T-helper 2 cell treated with Interferon-gamma antibody and Interleukin-4, amounts not matched to agents 5 μg/mL and 100 μg/mL, for 36 hours (primary cell): ENCODE data around the gene DOCK4.

ENCODE experiments used
- DNase-seq: peaks from one replicate; pipeline ENCODE4 v3.0.0; 2021; ENCODE audit warnings: low spot score
- H3K27ac Mint-ChIP-seq: one replicate; pipeline ENCODE4 v1.8.0; 2021; ENCODE audit warnings: mild to moderate bottlenecking, mixed read lengths
- H3K27me3 Mint-ChIP-seq: one replicate; pipeline ENCODE4 v1.8.0; 2021; ENCODE audit warnings: low read depth, mixed read lengths
- H3K36me3 Mint-ChIP-seq: one replicate; pipeline ENCODE4 v1.8.0; 2021; ENCODE audit warnings: low read depth, mixed read lengths
- H3K4me1 Mint-ChIP-seq: one replicate; pipeline ENCODE4 v1.8.0; 2021; ENCODE audit warnings: low read depth, mixed read lengths
- H3K4me3 Mint-ChIP-seq: one replicate; pipeline ENCODE4 v1.8.0; 2022; ENCODE audit warnings: mild to moderate bottlenecking, moderate library complexity, mixed read lengths
- H3K9me3 Mint-ChIP-seq: one replicate; pipeline ENCODE4 v1.8.0; 2021; ENCODE audit warnings: mixed read lengths

DOCK4 gene

GRCh38 chr7:112080441-112080840 is 125.8 kb downstream of the DOCK4 start:
- Mint-ChIP-seq H3K27ac (no peak overlapping the region), H3K9me3 (no peaks in the 10 kb centered on the region), H3K36me3 (no peaks in the 10 kb centered on the region), H3K4me1 (peaks cover 7% of the 10 kb centered on the region), H3K4me3 (no peak overlapping the region), H3K27me3 (peaks cover 9% of the 10 kb centered on the region)
- DNase-seq = no peak

GRCh38 chr7:112079673-112080072 is 126.5 kb downstream of the DOCK4 start:
- H3K27me3 Mint-ChIP-seq = peaks cover 4% of the 10 kb centered on the region
- no peaks in the 10 kb centered on the region for H3K9me3 Mint-ChIP-seq
- H3K27ac Mint-ChIP-seq = no peak overlapping the region
- H3K36me3 Mint-ChIP-seq = no peaks in the 10 kb centered on the region
- H3K4me3 Mint-ChIP-seq = no peak overlapping the region
- H3K4me1 Mint-ChIP-seq = peaks cover 7% of the 10 kb centered on the region
- DNase-seq = no peak

- no peak for DNase-seq
- H3K27ac Mint-ChIP-seq = no peak overlapping the region
- peaks cover 3% of the 10 kb centered on the region for H3K27me3 Mint-ChIP-seq
- no peak overlapping the region for H3K4me3 Mint-ChIP-seq
- H3K9me3 Mint-ChIP-seq = no peaks in the 10 kb centered on the region
- H3K4me1 Mint-ChIP-seq = peaks cover 5% of the 10 kb centered on the region
- no peaks in the 10 kb centered on the region for H3K36me3 Mint-ChIP-seq
Measured at GRCh38 chr7:112079122-112079521, 127.1 kb downstream of the DOCK4 start.

DNA sequence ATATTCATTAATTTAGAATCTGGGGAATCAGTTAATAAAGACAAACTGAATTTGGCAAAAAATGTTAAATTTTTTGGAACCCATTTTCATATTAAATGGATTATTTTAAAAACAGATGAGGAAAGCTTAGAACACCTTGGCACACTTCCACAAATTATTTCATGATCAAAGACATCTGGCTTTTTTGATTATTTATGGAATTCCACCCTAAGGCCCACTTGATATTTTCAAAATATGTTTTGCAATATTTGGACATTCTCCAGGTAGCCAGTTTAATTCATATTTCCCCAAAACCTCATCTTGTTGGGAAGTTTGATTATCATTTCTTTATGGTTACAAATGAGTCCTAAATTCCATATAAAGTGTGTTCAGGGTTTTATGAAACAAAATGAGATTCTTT is 129.9 kb downstream of the DOCK4 start:
- no peaks in the 10 kb centered on the region for H3K36me3 Mint-ChIP-seq
- H3K27ac Mint-ChIP-seq = no peak overlapping the region
- no peaks in the 10 kb centered on the region for H3K27me3 Mint-ChIP-seq
- H3K4me3 Mint-ChIP-seq = no peak overlapping the region
- H3K4me1 Mint-ChIP-seq = peaks cover 5% of the 10 kb centered on the region
- no peak for DNase-seq
- H3K9me3 Mint-ChIP-seq = no peaks in the 10 kb centered on the region

DNA sequence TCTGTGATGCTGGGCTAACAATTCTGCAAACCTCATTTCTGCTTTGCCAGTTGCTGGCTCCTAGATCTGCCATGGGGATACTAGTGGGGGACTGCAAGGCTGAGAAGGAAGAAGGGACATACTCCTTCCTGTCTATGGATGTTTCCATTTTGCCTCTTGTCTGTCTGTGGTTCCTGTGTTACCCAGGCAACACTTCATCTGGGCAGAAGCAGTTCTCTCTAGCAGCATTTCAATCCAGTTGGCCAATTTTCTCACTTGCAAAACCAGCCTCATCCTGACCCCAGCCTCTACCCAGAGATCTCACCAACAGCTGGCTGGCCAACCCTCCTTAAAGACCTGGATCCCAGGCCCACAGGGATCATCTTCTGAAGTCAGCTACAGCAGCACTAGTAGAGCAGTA is 131.7 kb downstream of the DOCK4 start:
- Mint-ChIP-seq H3K9me3 (no peaks in the 10 kb centered on the region), H3K36me3 (no peaks in the 10 kb centered on the region), H3K4me3 (no peak overlapping the region), H3K27me3 (no peaks in the 10 kb centered on the region), H3K27ac (no peak overlapping the region), H3K4me1 (no peaks in the 10 kb centered on the region)
- no peak for DNase-seq

DNA sequence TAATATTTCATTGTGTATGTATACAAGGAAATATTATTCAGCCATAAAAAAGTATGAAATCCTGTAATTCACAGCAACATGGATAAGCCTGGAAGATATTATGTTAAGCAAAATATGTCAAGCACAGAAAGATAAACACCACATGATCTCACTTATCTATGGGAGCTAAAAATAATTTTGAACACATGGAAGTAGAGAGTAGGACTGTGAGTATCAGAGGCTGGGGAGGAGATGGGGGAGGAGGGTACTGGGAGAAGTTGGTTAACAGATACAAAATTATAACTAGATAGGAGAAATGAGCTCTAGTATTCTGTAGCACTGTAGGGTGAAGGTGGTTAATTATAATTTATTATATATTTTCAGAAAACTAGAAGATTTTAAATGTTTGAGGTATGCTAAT is 132.7 kb downstream of the DOCK4 start:
- no peak overlapping the region for H3K4me3 Mint-ChIP-seq

DNA sequence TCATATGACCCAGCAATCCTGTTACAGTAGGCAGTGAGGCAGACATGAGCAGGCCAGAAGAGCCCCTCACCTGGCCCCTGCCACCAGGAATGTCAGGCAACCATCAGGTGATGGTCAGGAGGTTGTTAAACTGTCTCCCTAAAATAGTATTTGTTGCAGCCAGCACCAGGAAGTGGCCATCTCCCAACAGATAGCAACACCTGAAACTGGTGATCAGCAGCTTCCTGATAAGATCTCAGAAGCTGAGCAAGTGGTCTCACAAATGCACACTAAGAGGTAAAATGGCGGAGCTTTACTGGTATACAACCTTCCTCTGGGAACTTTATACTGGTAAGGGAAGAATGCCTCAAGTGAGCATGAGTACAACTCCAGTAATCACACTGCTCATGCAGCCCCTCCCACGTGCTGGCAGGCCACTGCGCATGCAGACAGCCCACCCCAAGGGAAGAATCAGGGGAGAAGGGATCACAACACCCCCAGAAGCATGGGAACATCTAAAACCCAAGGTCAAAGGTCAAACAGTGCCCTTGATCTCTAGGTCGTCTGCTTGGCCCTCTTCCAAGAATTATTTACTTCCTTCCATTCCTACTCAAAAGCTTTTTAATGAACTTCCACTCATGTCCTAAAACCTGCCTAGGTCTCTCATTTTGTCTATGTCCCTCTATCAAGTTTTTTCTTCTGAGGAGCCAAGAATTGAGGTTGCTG is 133.5 kb downstream of the DOCK4 start:
- Mint-ChIP-seq H3K36me3 (no peaks in the 10 kb centered on the region), H3K9me3 (no peaks in the 10 kb centered on the region)

More for the DNA sequence above, 132.7 kb downstream of the DOCK4 start:
- no peaks in the 10 kb centered on the region for H3K36me3 Mint-ChIP-seq
- no peaks in the 10 kb centered on the region for H3K9me3 Mint-ChIP-seq
- no peaks in the 10 kb centered on the region for H3K4me1 Mint-ChIP-seq
- no peak overlapping the region for H3K27ac Mint-ChIP-seq
- no peaks in the 10 kb centered on the region for H3K27me3 Mint-ChIP-seq
- no peak for DNase-seq

DNA sequence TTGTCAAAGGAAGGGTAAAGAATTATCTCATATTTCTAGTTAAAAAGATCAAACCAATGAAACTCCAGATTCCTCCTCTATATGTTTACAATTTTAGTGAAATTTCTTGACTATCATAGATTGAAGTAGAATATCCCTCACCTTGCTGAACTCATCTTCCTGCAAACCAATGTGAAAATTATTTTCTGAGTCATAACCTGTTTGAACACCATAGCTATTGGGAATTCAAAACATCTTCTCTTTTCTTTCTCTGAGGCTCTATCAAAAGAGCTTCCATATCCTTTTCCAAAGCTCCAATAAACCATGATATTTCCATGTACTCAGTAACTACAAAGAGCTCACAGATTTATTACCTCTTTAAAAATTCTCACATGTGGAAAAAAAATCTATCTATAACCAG is 134.3 kb downstream of the DOCK4 start:
- DNase-seq = no peak
- H3K27ac Mint-ChIP-seq = no peak overlapping the region
- no peaks in the 10 kb centered on the region for H3K36me3 Mint-ChIP-seq
- H3K4me1 Mint-ChIP-seq = no peaks in the 10 kb centered on the region
- no peak overlapping the region for H3K4me3 Mint-ChIP-seq
- no peaks in the 10 kb centered on the region for H3K9me3 Mint-ChIP-seq
- H3K27me3 Mint-ChIP-seq = no peaks in the 10 kb centered on the region

More for the DNA sequence above, 133.5 kb downstream of the DOCK4 start:
- no peak overlapping the region for H3K27ac Mint-ChIP-seq
- H3K4me1 Mint-ChIP-seq = no peaks in the 10 kb centered on the region
- no peak for DNase-seq
- no peak overlapping the region for H3K4me3 Mint-ChIP-seq
- H3K27me3 Mint-ChIP-seq = no peaks in the 10 kb centered on the region

DNA sequence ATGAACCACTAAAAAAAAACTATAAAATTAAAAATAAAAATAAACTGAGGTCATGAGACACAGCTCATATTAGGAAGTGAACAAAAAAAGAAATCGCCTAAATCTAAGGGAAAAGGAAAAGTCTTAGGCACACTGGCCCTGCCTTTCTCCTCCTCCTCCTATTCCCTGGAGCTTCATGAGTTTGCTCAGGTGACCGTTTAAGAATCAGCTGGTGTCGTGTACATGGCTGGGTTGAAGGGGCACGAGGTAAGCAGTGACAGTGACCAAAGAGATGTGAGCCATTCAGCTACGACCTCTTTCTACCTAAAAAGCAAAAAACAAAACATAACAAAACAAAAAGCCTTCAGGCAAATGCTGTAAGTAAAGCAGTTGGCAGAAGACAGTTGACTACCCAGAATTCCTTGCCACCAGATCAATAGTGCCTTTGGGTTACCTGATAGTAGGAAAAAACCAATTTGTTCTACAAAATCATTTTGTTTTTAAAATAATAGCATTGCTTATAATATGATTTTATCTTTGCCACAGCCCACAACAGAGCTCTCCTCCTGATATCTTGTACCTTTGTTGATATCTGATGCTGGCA is 135.4 kb downstream of the DOCK4 start:
- Mint-ChIP-seq H3K27ac (no peak overlapping the region), H3K36me3 (no peaks in the 10 kb centered on the region), H3K4me1 (no peaks in the 10 kb centered on the region), H3K4me3 (no peak overlapping the region), H3K27me3 (no peaks in the 10 kb centered on the region), H3K9me3 (no peaks in the 10 kb centered on the region)
- DNase-seq = no peak

GRCh38 chr7:112069879-112070321 is 136.3 kb downstream of the DOCK4 start:
- no peak for DNase-seq
- no peak overlapping the region for H3K4me3 Mint-ChIP-seq
- no peaks in the 10 kb centered on the region for H3K4me1 Mint-ChIP-seq
- no peak overlapping the region for H3K27ac Mint-ChIP-seq
- no peaks in the 10 kb centered on the region for H3K27me3 Mint-ChIP-seq
- no peaks in the 10 kb centered on the region for H3K36me3 Mint-ChIP-seq
- H3K9me3 Mint-ChIP-seq = no peaks in the 10 kb centered on the region

GRCh38 chr7:112068967-112069366 is 137.2 kb downstream of the DOCK4 start:
- Mint-ChIP-seq H3K9me3 (no peaks in the 10 kb centered on the region), H3K4me3 (no peak overlapping the region), H3K36me3 (no peaks in the 10 kb centered on the region), H3K27ac (no peak overlapping the region), H3K27me3 (no peaks in the 10 kb centered on the region), H3K4me1 (no peaks in the 10 kb centered on the region)
- DNase-seq = no peak

DNA sequence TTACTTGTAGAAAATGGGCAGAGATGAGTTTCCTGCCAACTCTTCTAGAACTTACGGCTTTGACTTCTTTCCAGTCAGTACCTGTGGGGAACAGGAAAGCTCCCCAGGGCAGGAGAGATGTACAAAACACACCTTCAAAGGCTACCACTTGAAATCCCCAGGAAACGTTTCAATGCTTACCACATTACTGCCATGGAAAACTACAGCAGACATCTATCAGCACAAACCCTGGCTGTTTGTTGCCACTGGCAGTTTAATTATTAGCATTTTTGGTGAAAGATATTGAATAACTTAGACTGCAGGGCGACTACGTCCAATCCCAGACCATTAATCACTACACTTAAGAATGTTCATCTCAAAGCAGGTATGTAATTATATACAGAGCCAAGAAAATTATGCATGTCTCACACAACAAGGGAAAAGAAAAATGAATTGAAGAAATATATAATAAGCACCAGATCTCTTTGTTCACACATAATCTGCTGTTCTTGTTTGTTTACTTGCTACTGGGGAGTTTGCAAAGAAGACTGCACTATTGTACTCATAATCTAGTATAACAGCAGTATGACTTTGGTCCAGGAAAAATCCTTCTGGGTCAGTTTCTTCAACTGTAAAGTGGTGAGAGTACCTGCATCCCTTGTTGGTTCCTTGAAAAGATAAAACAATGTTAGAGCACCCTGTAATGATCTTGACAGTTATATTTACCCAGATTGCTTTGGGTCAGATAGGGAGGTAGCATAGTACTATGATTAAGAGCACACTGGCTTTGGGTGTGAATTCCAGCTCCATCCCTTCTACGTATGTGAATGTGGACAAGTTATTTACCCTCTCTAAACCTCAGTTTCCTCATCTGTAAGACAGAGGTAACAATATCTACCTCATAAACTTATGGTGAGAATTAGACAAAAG is 138.3 kb downstream of the DOCK4 start:
- Mint-ChIP-seq H3K27ac (no peak overlapping the region), H3K27me3 (no peaks in the 10 kb centered on the region), H3K9me3 (no peaks in the 10 kb centered on the region), H3K4me3 (no peak overlapping the region), H3K36me3 (no peaks in the 10 kb centered on the region), H3K4me1 (no peaks in the 10 kb centered on the region)
- DNase-seq = no peak

- H3K4me1 Mint-ChIP-seq = no peaks in the 10 kb centered on the region
- DNase-seq = no peak
Measured at GRCh38 chr7:112067200-112067599, 139.0 kb downstream of the DOCK4 start.

DNA sequence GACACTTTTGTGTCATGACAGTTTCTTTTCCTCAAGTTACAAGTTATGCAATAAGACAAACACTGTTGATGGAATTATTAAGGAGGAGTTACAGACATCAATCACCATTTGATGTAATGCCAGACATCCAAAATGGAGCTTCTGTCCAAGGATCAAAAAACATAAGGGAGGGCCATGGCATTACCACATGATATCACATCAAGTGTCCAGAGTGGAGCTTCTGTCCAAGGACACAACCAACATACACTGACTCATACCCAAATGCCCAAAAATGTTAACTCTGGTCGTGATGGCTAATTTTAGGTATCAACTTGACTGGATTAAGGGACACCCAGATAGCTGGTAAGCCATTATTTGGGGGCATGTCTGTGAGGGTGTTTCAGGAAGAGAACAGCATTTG is 140.4 kb downstream of the DOCK4 start:
- H3K9me3 Mint-ChIP-seq = no peaks in the 10 kb centered on the region
- no peaks in the 10 kb centered on the region for H3K36me3 Mint-ChIP-seq
- H3K4me1 Mint-ChIP-seq = no peaks in the 10 kb centered on the region
- no peak overlapping the region for H3K4me3 Mint-ChIP-seq
- no peak for DNase-seq
- H3K27ac Mint-ChIP-seq = no peak overlapping the region
- H3K27me3 Mint-ChIP-seq = no peaks in the 10 kb centered on the region

More at GRCh38 chr7:112067200-112067599, 139.0 kb downstream of the DOCK4 start:
- no peak overlapping the region for H3K4me3 Mint-ChIP-seq
- H3K36me3 Mint-ChIP-seq = no peaks in the 10 kb centered on the region
- no peaks in the 10 kb centered on the region for H3K27me3 Mint-ChIP-seq
- no peak overlapping the region for H3K27ac Mint-ChIP-seq
- H3K9me3 Mint-ChIP-seq = no peaks in the 10 kb centered on the region
